Mesenchymal stem cell (in vitro differentiated cells and primary cell): ENCODE results near the gene INSYN1. TPM values are rescaled to one million over a fixed set of nuclear protein-coding genes. Genes with fewer than 3 reads are reported as not detected.

ENCODE experiments used
- DNase-seq: peaks from one replicate; pipeline ENCODE4 v3.0.0-alpha.2; 2013
- H2AFZ ChIP-seq: one replicate; pipeline ENCODE4 v1.6.1; 2013; ENCODE audit warnings: low read depth, mild to moderate bottlenecking, control low read depth, inconsistent platforms, low read length, moderate library complexity
- H2AK5ac ChIP-seq: 2 replicates; pipeline ENCODE4 v1.6.1; 2013; ENCODE audit warnings: low read length, moderate library complexity, mild to moderate bottlenecking, inconsistent platforms; ENCODE audit not compliant: severe bottlenecking
- H2BK120ac ChIP-seq: one replicate; pipeline ENCODE4 v1.6.1; 2013; ENCODE audit warnings: low read depth, mild to moderate bottlenecking, inconsistent platforms, low read length, moderate library complexity
- H2BK12ac ChIP-seq, 2 experiments: one replicate each; pipeline ENCODE4 v1.6.1; 2013; ENCODE audit warnings: inconsistent platforms in 2 of 2, low read length in 2 of 2, mild to moderate bottlenecking in 2 of 2, moderate library complexity in 2 of 2, control low read depth in 1 of 2
- H2BK15ac ChIP-seq: one replicate; pipeline ENCODE4 v1.6.1; 2013; ENCODE audit warnings: mild to moderate bottlenecking, low read depth, inconsistent platforms; ENCODE audit not compliant: poor library complexity, severe bottlenecking
- H2BK5ac ChIP-seq: 2 replicates; pipeline ENCODE4 v1.6.1; 2013; ENCODE audit warnings: low read depth, mild to moderate bottlenecking, low read length, control low read depth, inconsistent platforms; ENCODE audit not compliant: poor library complexity, severe bottlenecking
- H3K14ac ChIP-seq, 2 experiments: one replicate each; pipeline ENCODE4 v1.6.1; 2013; ENCODE audit warnings: inconsistent platforms in 2 of 2, low read length in 2 of 2, control low read depth in 1 of 2, mild to moderate bottlenecking in 1 of 2, moderate library complexity in 1 of 2
- H3K18ac ChIP-seq, 2 experiments: one replicate each; pipeline ENCODE4 v1.6.1; 2013; ENCODE audit warnings: inconsistent platforms in 2 of 2, low read length in 2 of 2, control low read depth in 1 of 2, low read depth in 1 of 2, mild to moderate bottlenecking in 1 of 2
- H3K23ac ChIP-seq, 2 experiments: one replicate each; pipeline ENCODE4 v1.6.1; 2013; ENCODE audit warnings: inconsistent platforms in 2 of 2, low read length in 2 of 2, mild to moderate bottlenecking in 2 of 2, moderate library complexity in 2 of 2, control low read depth in 1 of 2
- H3K27ac ChIP-seq: 2 replicates; pipeline ENCODE4 v1.5.1; 2013; ENCODE audit warnings: mild to moderate bottlenecking, moderate library complexity, low read length, control low read depth, inconsistent platforms; ENCODE audit not compliant: poor library complexity, severe bottlenecking
- H3K27me3 ChIP-seq, 2 experiments: 2 replicates each; pipeline versions ENCODE4 v1.6.1 to v1.7.0; 2013; ENCODE audit warnings: low read length in 2 of 2, mild to moderate bottlenecking in 2 of 2, moderate library complexity in 2 of 2, control low read depth in 1 of 2, inconsistent platforms in 1 of 2; ENCODE audit not compliant: control insufficient read depth in 1 of 2, insufficient read depth in 1 of 2
- H3K36me3 ChIP-seq, 2 experiments: 2 replicates each; pipeline versions ENCODE4 v1.6.1 to v1.7.0; 2013; ENCODE audit warnings: low read length in 2 of 2, control low read depth in 1 of 2, inconsistent platforms in 1 of 2, low read depth in 1 of 2, mild to moderate bottlenecking in 1 of 2; ENCODE audit not compliant: insufficient read depth in 2 of 2, control insufficient read depth in 1 of 2
- H3K4ac ChIP-seq, 2 experiments: one replicate each; pipeline ENCODE4 v1.6.1; 2013; ENCODE audit warnings: inconsistent platforms in 2 of 2, low read length in 2 of 2, mild to moderate bottlenecking in 2 of 2, moderate library complexity in 2 of 2, control low read depth in 1 of 2, low read depth in 1 of 2
- H3K4me1 ChIP-seq: 2 replicates; pipeline ENCODE4 v1.6.1; 2013; ENCODE audit warnings: low read depth, low read length, control low read depth; ENCODE audit not compliant: control insufficient read depth, insufficient read depth
- H3K4me2 ChIP-seq: 2 replicates; pipeline ENCODE4 v1.6.1; 2013; ENCODE audit warnings: low read length, mild to moderate bottlenecking, inconsistent platforms; ENCODE audit not compliant: poor library complexity, severe bottlenecking
- H3K4me3 ChIP-seq, 2 experiments: 2 replicates each; pipeline versions ENCODE4 v1.5.1 to v1.7.0; 2013; ENCODE audit warnings: low read length in 2 of 2, mild to moderate bottlenecking in 2 of 2, control low read depth in 1 of 2, low read depth in 1 of 2; ENCODE audit not compliant: insufficient read depth in 1 of 2
- H3K79me1 ChIP-seq: replicated peaks from 2 replicates; pipeline ENCODE4 v1.6.1; 2013; ENCODE audit warnings: mild to moderate bottlenecking, control low read depth, low read length, inconsistent platforms; ENCODE audit not compliant: poor library complexity, severe bottlenecking
- H3K9ac ChIP-seq: 2 replicates; pipeline ENCODE4 v1.7.0; 2013; ENCODE audit warnings: mild to moderate bottlenecking, low read length, moderate library complexity
- H3K9me3 ChIP-seq: 2 replicates; pipeline ENCODE4 v1.7.0; 2013; ENCODE audit warnings: mild to moderate bottlenecking, low read length; ENCODE audit not compliant: control insufficient read depth
- H4K8ac ChIP-seq: one replicate; pipeline ENCODE4 v1.6.1; 2013; ENCODE audit warnings: inconsistent platforms, mild to moderate bottlenecking, low read length, moderate library complexity
- H4K91ac ChIP-seq: one replicate; pipeline ENCODE4 v1.6.1; 2013; ENCODE audit warnings: mild to moderate bottlenecking, low read length, inconsistent platforms
- WGBS: methylation state at CpG from one replicate; pipeline ENCODE4 v1.1.7; 2013; ENCODE audit warnings: mixed read lengths; 5-methylcytosine and 5-hydroxymethylcytosine counted together
- polyA plus RNA-seq, 2 experiments: library from polyadenylated mRNA; stranded (reverse); fragments of 200-250 nt; gene quantifications; one replicate each; pipeline ENCODE4 v1.2.3, GENCODE V29; 2013

Gene INSYN1, protein sequence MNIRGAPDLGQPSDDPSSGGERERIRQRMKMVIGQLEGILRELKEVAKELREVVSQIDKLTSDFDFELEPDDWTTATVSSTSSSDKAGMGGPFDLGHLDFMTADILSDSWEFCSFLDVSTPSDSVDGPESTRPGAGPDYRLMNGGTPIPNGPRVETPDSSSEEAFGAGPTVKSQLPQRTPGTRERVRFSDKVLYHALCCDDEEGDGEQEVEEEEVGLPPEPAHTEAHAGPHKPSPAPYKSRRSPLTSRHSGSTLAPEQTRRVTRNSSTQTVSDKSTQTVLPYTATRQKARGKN
- 0.64 TPM for polyA plus RNA-seq (2013, experiment 1 of 2)
- polyA plus RNA-seq (2013, experiment 2 of 2): 0.78 TPM

DNA sequence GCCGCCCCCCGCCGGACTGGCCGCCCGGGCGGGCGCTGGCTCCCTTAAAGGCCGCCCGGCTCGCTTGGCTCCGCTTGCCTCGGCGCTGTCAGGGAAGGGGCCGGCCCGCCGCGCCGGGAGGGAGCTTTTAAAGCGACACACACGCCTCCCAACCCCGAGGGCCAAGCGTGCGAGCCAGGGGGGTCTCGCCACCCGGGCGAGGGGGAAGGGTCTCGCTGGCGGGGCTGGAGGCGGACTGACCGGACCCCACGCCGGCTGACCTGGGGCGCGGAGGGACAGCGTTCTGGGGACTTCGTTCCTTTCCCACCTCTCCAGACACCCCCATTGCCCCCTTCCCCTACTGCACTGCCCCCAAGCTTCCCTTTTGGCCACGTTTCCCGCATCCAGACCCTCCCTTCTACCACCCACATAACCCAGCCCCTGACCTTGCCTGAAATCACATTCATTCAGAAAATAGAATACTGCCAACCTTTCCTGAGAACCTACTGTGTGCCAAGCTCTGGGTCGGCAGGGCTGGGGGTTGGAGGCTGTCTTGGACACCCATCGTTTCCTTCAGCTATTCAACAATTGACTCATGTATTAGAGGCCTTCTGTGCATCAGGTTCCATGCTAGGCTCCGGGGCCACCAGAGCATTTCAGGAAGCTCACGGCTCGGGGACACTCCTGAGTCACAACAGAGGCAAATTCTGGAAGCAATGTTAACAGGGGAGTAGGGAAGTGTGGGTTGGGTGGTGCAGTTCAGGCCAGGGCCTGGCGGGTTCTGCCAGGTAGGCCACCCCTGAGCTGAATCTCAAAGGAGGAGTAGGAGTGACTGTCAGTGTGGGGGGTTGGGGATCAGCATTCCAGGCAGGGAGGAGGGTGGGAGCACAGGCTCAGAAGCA, at the start of gene INSYN1:
Gene INSYN1, minus strand, starts transcription at position 102 of the 881 bp plus-strand sequence. CDS start 2,221 bp downstream, outside the sequence.
- H2AFZ ChIP-seq: peak within 1 kb of the TSS; percentile 6
- no peak within 1 kb of the TSS for H4K8ac ChIP-seq
- H3K36me3 ChIP-seq: no peaks in the 10 kb centered on the region
- no peak within 1 kb of the TSS for H2AK5ac ChIP-seq
- H4K91ac ChIP-seq: no peak within 1 kb of the TSS
- peak within 1 kb of the TSS in 1 of 2 experiments; percentile 30 for H3K23ac ChIP-seq
- H3K27me3 ChIP-seq: peaks cover 38 to 81% of the 10 kb centered on the region in 2 experiments
- peak within 1 kb of the TSS; percentile 60 for H3K9ac ChIP-seq
- H2BK12ac ChIP-seq: no peak within 1 kb of the TSS
- no peak within 1 kb of the TSS for H3K18ac ChIP-seq
- no peaks in the 10 kb centered on the region for H3K9me3 ChIP-seq
- no peak within 1 kb of the TSS for H2BK120ac ChIP-seq
- H3K4ac ChIP-seq: no peak within 1 kb of the TSS
- H3K4me1 ChIP-seq: peaks cover 18% of the 10 kb centered on the region
- no peaks in the 10 kb centered on the region for H3K79me1 ChIP-seq
- H3K14ac ChIP-seq: no peak within 1 kb of the TSS
- 23% methylated on average over 25 of the region's 44 CpGs for WGBS
- no peak within 1 kb of the TSS for H2BK15ac ChIP-seq
- H3K27ac ChIP-seq: no peak within 1 kb of the TSS
- H2BK5ac ChIP-seq: no peak within 1 kb of the TSS
- peak within 1 kb of the TSS; percentile 50 to 73 for H3K4me3 ChIP-seq
- DNase-seq: peak; percentile 40
- H3K4me2 ChIP-seq: peak within 1 kb of the TSS; percentile 91

DNA sequence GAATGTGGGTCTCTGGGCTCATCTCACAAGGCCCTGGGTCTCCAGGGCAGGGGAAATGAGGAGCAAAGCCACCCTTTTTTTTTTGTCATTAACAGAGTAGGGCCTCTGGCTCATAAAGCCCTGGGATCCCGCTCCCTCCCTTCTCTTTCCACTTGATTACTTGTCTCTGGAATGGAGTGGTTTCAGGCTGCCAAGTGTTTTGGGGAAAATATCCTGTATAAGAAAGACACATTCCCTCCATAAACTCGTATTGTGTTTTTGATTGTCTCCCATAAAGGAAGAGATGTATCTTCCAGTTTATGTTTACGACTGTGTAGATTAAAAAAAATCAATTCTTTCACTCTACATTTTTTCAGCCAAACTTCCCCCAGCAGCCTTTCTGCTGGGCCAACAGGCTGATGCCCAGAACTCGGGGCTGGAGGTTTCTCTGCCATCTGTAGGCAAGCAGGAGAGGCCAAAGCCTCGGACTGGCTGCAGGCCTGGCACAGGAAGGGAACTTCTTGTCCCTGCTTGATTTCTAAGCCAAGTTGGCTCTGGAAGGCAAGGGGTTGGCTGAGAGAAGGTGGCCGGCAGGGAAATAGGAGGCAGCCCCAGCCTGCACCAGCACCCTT, 49.4 kb upstream of the INSYN1 start:
- peak overlapping the region in 1 of 2 experiments; percentile 33 for H2BK12ac ChIP-seq
- H3K79me1 ChIP-seq: no peaks in the 10 kb centered on the region
- no peak for DNase-seq
- H3K9ac ChIP-seq: no peak overlapping the region
- H3K4ac ChIP-seq: no peak overlapping the region
- 67% methylated on average over 4 of the region's 6 CpGs for WGBS
- no peak overlapping the region for H3K4me2 ChIP-seq
- H3K27me3 ChIP-seq: peaks cover 25 to 31% of the 10 kb centered on the region in 2 experiments
- no peak overlapping the region for H3K23ac ChIP-seq
- no peak overlapping the region for H2AK5ac ChIP-seq
- no peaks in the 10 kb centered on the region for H3K36me3 ChIP-seq
- no peak overlapping the region for H2AFZ ChIP-seq
- H3K4me1 ChIP-seq: peaks cover 21% of the 10 kb centered on the region
- no peak overlapping the region for H3K14ac ChIP-seq
- no peaks in the 10 kb centered on the region for H3K9me3 ChIP-seq
- H3K27ac ChIP-seq: no peak overlapping the region
- H4K91ac ChIP-seq: no peak overlapping the region
- no peak overlapping the region for H2BK5ac ChIP-seq
- H3K18ac ChIP-seq: no peak overlapping the region
- no peak overlapping the region for H3K4me3 ChIP-seq
- H2BK120ac ChIP-seq: no peak overlapping the region
- no peak overlapping the region for H2BK15ac ChIP-seq
- no peak overlapping the region for H4K8ac ChIP-seq

DNA sequence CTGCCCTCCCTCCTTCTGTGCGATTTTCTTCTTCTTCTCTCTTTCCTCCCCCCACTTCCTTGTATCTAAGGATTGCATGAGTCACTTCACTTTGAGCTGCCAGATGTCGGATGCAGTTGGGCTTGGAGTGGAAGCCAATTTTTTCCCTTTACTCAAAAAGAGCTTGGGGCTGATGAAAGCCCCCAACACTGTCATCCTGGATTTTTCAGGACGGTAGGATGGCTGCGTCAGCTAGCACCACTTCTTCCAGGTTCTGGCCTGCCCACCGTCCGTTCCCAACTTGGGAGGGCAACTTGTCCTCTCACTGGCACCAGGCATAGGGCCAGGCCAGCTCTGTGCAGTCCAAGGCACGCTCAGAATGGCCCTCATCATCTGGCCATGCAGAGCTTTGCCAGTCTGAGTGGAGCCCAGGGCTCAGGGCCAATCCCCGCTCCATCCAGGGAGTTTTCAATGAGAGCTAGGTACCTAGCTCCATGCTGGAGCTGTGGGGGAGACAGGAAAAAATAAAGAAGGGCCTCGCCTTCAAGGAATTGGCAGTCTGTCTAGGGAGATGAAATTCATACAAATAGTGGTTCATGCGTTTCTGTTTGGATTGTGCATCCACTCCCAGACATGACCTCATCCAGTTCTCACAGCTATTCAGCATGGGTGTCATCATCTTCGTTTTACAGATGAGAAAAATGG, 47.7 kb upstream of the INSYN1 start:
- H2BK120ac ChIP-seq: peak overlapping the region; percentile 51
- peak overlapping the region; percentile 55 for H3K9ac ChIP-seq
- no peaks in the 10 kb centered on the region for H3K36me3 ChIP-seq
- H3K27me3 ChIP-seq: peaks cover 11 to 16% of the 10 kb centered on the region in 2 experiments
- DNase-seq: peak; percentile 83
- no peaks in the 10 kb centered on the region for H3K79me1 ChIP-seq
- peak overlapping the region in 1 of 2 experiments; percentile 47 for H3K4me3 ChIP-seq
- H3K27ac ChIP-seq: peak overlapping the region; percentile 41
- WGBS: 51% methylated on average over 10 of the region's 11 CpGs
- H3K4me1 ChIP-seq: peaks cover 21% of the 10 kb centered on the region
- no peak overlapping the region for H3K14ac ChIP-seq
- H2BK5ac ChIP-seq: no peak overlapping the region
- H2BK15ac ChIP-seq: no peak overlapping the region
- H3K23ac ChIP-seq: no peak overlapping the region
- peak overlapping the region; percentile 72 for H4K91ac ChIP-seq
- H2BK12ac ChIP-seq: peak overlapping the region; percentile 15 to 64
- H3K18ac ChIP-seq: peak overlapping the region; percentile 34 to 52
- no peaks in the 10 kb centered on the region for H3K9me3 ChIP-seq
- peak overlapping the region in 1 of 2 experiments; percentile 39 for H3K4ac ChIP-seq
- H2AFZ ChIP-seq: no peak overlapping the region
- peak overlapping the region; percentile 67 for H4K8ac ChIP-seq
- H3K4me2 ChIP-seq: no peak overlapping the region
- H2AK5ac ChIP-seq: no peak overlapping the region
